GM10266 (cell line): ENCODE data around the gene PRR16.

ENCODE experiments used
- DNase-seq: peaks from one replicate; pipeline ENCODE4 v3.0.0; 2012; ENCODE audit errors: extremely low spot score
- TF ChIP-seq, protein P1 (sequence below): IDR thresholded peaks from 2 replicates; pipeline ENCODE4 v1.5.1; 2012; ENCODE audit warnings: mild to moderate bottlenecking, low read depth; ENCODE audit not compliant: control insufficient read depth, insufficient read depth; ENCODE audit errors: missing control alignments

The PRR16 gene

DNA sequence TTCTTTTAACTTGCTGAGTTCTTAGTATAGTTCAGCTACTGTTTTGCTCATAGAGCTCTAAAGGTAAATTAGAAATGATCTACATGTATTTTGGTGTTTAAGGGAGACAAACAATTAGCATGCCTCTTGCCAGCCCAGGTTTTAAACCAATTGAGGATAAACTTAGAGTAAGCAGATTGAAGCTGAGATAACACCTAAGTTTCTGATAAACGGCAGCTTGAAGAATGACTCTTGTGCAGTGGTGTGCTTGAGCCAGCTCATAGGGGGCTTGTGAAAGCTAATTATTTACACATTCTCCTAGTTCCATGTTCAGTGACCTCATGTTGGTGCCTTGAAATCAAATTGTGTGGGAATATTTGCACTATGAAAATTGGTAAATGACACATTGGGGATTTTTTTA lies 193.0 kb downstream of the PRR16 start:
- TF ChIP-seq, protein P1, sequence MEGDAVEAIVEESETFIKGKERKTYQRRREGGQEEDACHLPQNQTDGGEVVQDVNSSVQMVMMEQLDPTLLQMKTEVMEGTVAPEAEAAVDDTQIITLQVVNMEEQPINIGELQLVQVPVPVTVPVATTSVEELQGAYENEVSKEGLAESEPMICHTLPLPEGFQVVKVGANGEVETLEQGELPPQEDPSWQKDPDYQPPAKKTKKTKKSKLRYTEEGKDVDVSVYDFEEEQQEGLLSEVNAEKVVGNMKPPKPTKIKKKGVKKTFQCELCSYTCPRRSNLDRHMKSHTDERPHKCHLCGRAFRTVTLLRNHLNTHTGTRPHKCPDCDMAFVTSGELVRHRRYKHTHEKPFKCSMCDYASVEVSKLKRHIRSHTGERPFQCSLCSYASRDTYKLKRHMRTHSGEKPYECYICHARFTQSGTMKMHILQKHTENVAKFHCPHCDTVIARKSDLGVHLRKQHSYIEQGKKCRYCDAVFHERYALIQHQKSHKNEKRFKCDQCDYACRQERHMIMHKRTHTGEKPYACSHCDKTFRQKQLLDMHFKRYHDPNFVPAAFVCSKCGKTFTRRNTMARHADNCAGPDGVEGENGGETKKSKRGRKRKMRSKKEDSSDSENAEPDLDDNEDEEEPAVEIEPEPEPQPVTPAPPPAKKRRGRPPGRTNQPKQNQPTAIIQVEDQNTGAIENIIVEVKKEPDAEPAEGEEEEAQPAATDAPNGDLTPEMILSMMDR: no peak
- DNase-seq: no peak

DNA sequence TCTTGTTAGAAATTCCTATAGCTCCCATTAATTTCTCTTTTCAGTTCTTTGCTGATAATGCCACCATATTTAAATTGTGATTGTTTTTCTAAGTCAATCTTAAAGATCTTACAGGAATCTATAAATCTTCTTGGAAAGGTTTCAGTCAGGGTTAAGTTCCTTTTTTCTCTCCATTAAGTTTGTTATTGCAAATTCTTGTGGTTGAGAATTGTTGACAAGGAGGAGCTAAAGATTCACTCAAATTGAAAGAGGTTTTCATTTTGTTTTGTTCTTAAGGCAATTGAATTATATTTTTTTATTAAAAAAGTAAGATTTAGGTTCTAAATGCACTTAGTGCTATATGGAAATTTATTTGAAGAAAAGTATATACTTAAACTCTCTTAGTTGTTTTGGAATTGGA lies 213.4 kb downstream of the PRR16 start:
- no peak for DNase-seq
- TF ChIP-seq, protein P1: no peak

DNA sequence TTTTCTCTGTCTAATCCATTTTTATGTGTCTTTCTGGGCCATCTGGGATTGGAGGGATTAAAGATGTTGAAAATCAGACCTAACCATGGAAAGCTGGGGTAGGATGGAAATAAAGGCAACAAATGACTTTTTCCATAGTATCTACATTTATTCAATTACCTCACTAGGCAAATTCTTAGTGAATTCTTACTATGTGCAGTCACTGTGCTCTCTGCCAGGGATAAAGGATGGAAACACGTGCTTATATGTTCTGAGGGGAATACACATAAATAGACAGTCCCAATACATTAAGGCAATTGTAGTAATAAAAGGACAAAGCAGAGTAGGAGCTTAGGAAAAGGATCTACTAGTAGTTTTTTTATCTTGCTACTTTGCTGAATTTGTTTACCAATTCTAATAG lies 214.2 kb downstream of the PRR16 start:
- no peak for DNase-seq
- TF ChIP-seq, protein P1: no peak

DNA sequence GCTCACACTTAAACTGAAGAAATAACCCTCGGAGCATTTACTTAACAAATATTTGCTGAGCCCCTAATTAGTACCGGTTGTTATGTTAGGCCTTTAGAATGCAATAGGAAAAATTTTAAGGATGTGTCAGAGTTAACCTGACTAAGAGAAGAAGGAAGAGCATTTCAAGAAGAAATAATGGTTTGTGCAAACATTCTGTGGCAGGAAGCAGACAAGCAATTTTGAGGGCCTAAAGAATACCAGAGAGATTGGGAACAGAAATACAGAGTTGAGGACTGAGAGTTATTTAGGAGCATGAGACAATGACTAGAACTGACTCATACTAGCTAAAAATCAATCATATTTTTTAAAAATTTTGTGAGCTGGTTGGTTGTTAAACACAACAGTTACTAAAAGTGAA lies 218.8 kb downstream of the PRR16 start:
- DNase-seq: no peak

DNA sequence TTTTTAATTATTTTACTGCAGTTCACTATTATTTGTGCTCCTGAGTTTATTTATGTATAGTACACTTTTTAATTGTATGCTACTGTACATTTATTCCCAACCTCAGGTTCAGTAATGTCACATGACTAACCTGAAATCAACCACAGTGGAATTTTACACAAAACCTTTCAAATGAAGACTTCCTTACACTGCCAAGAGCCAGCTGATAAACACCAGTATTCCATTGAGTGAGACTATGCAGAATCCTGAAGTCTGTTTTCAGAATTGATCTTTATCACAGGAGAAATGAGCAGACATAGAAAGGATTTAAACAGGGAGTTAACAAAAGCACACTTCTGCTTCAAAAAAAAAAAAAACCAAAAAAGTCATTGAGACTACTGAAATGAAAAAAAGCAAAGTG lies 219.5 kb downstream of the PRR16 start:
- TF ChIP-seq, protein P1: no peak

More for the DNA sequence above, 218.8 kb downstream of the PRR16 start:
- TF ChIP-seq, protein P1: no peak

DNA sequence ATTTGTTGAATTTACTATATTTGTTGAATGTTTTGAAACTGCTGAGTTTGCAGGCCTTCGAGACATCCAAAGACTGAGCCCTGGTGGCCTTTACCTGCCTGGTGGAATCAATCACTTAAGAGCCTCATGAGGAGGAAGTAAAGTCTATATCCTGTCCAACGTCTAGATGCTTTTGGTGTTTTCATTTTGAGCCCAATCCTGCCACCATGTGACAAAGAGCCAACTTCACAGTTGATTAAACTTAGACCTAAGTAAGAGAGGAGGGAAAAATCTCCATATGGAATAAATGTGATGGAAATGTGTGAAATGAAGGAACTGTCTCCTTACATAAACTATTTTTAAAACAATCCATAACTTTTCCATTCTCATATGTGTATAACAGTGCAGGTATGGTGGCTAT lies 220.1 kb downstream of the PRR16 start:
- TF ChIP-seq, protein P1: no peak
- DNase-seq: no peak

More for the DNA sequence above, 219.5 kb downstream of the PRR16 start:
- no peak for DNase-seq

DNA sequence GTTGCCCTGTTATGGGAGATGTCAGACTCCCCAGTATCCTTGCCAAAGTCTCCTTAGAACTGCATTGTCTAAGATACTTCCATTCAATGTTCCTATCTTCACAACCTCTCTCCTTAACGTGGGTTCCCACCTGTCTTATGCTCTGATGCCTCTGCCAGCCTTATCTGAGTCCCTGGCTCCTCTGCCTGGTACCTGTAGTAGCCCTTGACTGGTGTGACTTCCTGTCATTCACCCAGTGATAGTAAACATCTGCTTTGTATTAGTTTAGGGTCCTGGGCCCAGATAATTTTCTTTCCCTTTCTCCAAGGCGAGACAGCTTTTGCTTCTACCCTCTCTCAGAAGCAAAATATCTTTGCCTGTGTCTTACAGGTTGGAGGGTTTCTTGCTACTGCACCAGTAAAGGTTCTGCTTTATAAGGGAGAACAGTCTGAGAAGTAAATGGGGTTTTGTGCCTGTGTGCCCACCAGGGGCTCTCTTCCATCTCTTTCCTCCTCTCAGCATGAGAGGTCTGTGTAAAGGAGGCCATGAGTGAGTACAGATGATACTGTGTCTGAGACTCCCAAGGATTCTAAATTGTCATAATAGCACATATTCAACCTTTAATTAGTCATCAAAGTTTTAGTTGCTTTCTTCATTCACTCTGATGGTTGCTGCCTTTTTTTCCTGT lies 220.8 kb downstream of the PRR16 start:
- no peak for DNase-seq
- TF ChIP-seq, protein P1: no peak
